ENCODE results near the gene PRKG2. TPM values are rescaled to one million over a fixed set of nuclear protein-coding genes. Genes with fewer than 3 reads are reported as not detected.

PRKG2 gene
- total and polyA plus RNA-seq, 4 donors: 0.13 to 2.5 (median 0.23) TPM

GRCh38 chr4:81071013-81071412 lies 144.0 kb downstream of the PRKG2 start:
- intact Hi-C loops (cut with DNase I): no loop called here
- WGBS, 2 donors: 36 to 41% methylated on average over 2 of the region's 2 CpGs
- DNase-seq (no peak), ATAC-seq (ENCODE audit: low FRiP score) (no peak)
- Histone ChIP-seq H3K36me3 (ENCODE audit: control insufficient read depth in 1 of 2, insufficient read depth in 2 of 2, low read length in 1 of 2) (no peaks in the 10 kb centered on the region), H3K4me1 (ENCODE audit: control insufficient read depth in 1 of 2, insufficient read depth in 2 of 2, low read length in 2 of 2) (no peaks in the 10 kb centered on the region), H3K27me3 (ENCODE audit: control insufficient read depth in 1 of 2, insufficient read depth in 2 of 2, low read length in 1 of 2) (peaks cover 0 to 5% of the 10 kb centered on the region in 2 donors), H3K9me3 (ENCODE audit: control insufficient read depth, low read length) (no peaks in the 10 kb centered on the region), H3K4me3 (ENCODE audit: low read length in 2 of 2) (no peak overlapping the region), H3K27ac (ENCODE audit: low read depth in 1 of 2, low read length in 2 of 2) (no peak overlapping the region)

GRCh38 chr4:81069706-81070331 lies 145.2 kb downstream of the PRKG2 start:
- Histone ChIP-seq H3K4me3 (ENCODE audit: low read length in 2 of 2) (no peak overlapping the region), H3K27me3 (ENCODE audit: control insufficient read depth in 1 of 2, insufficient read depth in 2 of 2, low read length in 1 of 2) (peaks cover 0 to 5% of the 10 kb centered on the region in 2 donors), H3K4me1 (ENCODE audit: control insufficient read depth in 1 of 2, insufficient read depth in 2 of 2, low read length in 2 of 2) (no peaks in the 10 kb centered on the region), H3K36me3 (ENCODE audit: control insufficient read depth in 1 of 2, insufficient read depth in 2 of 2, low read length in 1 of 2) (no peaks in the 10 kb centered on the region), H3K9me3 (ENCODE audit: control insufficient read depth, low read length) (no peaks in the 10 kb centered on the region), H3K27ac (ENCODE audit: low read depth in 1 of 2, low read length in 2 of 2) (no peak overlapping the region)
- intact Hi-C loops (cut with DNase I): loop anchor here in 1 of 2 donors (2.0 kb wide), 1 partner anchor 283 kb away; no protein-coding TSS in a partner anchor
- 3 to 5% methylated on average over 6 of the region's 6 CpGs for WGBS, 2 donors
- DNase-seq: peak in 1 of 2 donors; percentile 46
- ATAC-seq (ENCODE audit: low FRiP score): peak; percentile 86

GRCh38 chr4:81065446-81065845 lies 149.6 kb downstream of the PRKG2 start:
- ATAC-seq (ENCODE audit: low FRiP score) (no peak), DNase-seq (no peak)
- Histone ChIP-seq H3K4me3 (ENCODE audit: low read length in 2 of 2) (no peak overlapping the region), H3K4me1 (ENCODE audit: control insufficient read depth in 1 of 2, insufficient read depth in 2 of 2, low read length in 2 of 2) (no peaks in the 10 kb centered on the region), H3K27me3 (ENCODE audit: control insufficient read depth in 1 of 2, insufficient read depth in 2 of 2, low read length in 1 of 2) (peaks cover 1 to 5% of the 10 kb centered on the region in 2 donors), H3K9me3 (ENCODE audit: control insufficient read depth, low read length) (no peaks in the 10 kb centered on the region), H3K36me3 (ENCODE audit: control insufficient read depth in 1 of 2, insufficient read depth in 2 of 2, low read length in 1 of 2) (no peaks in the 10 kb centered on the region), H3K27ac (ENCODE audit: low read depth in 1 of 2, low read length in 2 of 2) (no peak overlapping the region)
- intact Hi-C loops (cut with DNase I): no loop called here
- WGBS, 2 donors: 58 to 68% methylated on average over 5 of the region's 5 CpGs

GRCh38 chr4:81062001-81062400 lies 153.0 kb downstream of the PRKG2 start:
- DNase-seq: no peak
- H3K4me3 ChIP-seq (ENCODE audit: low read length in 2 of 2): no peak overlapping the region
- H3K36me3 ChIP-seq (ENCODE audit: control insufficient read depth in 1 of 2, insufficient read depth in 2 of 2, low read length in 1 of 2): no peaks in the 10 kb centered on the region
- H3K4me1 ChIP-seq (ENCODE audit: control insufficient read depth in 1 of 2, insufficient read depth in 2 of 2, low read length in 2 of 2): no peaks in the 10 kb centered on the region
- intact Hi-C loops (cut with DNase I): no loop called here
- no peaks in the 10 kb centered on the region for H3K9me3 ChIP-seq (ENCODE audit: control insufficient read depth, low read length)
- H3K27ac ChIP-seq (ENCODE audit: low read depth in 1 of 2, low read length in 2 of 2): no peak overlapping the region
- ATAC-seq (ENCODE audit: low FRiP score): no peak
- 18 to 23% methylated on average over 1 of the region's 1 CpG for WGBS, 2 donors
- H3K27me3 ChIP-seq (ENCODE audit: control insufficient read depth in 1 of 2, insufficient read depth in 2 of 2, low read length in 1 of 2): peaks cover 0 to 1% of the 10 kb centered on the region in 2 donors

- intact Hi-C loops (cut with DNase I): no loop called here
- Histone ChIP-seq H3K4me3 (ENCODE audit: low read length in 2 of 2) (no peak overlapping the region), H3K36me3 (ENCODE audit: control insufficient read depth in 1 of 2, insufficient read depth in 2 of 2, low read length in 1 of 2) (no peaks in the 10 kb centered on the region), H3K9me3 (ENCODE audit: control insufficient read depth, low read length) (no peaks in the 10 kb centered on the region), H3K27ac (ENCODE audit: low read depth in 1 of 2, low read length in 2 of 2) (no peak overlapping the region), H3K4me1 (ENCODE audit: control insufficient read depth in 1 of 2, insufficient read depth in 2 of 2, low read length in 2 of 2) (no peaks in the 10 kb centered on the region), H3K27me3 (ENCODE audit: control insufficient read depth in 1 of 2, insufficient read depth in 2 of 2, low read length in 1 of 2) (peaks cover 0 to 1% of the 10 kb centered on the region in 2 donors)
- DNase-seq (no peak), ATAC-seq (ENCODE audit: low FRiP score) (no peak)
Measured at GRCh38 chr4:81061344-81061730, 153.7 kb downstream of the PRKG2 start.

GRCh38 chr4:81060587-81061343 lies 154.3 kb downstream of the PRKG2 start:
- 74 to 82% methylated on average over 6 of the region's 6 CpGs for WGBS, 2 donors

GRCh38 chr4:81058621-81059020 lies 156.4 kb downstream of the PRKG2 start:
- no peak overlapping the region for H3K4me3 ChIP-seq (ENCODE audit: low read length in 2 of 2)
- intact Hi-C loops (cut with DNase I): no loop called here
- no peaks in the 10 kb centered on the region for H3K9me3 ChIP-seq (ENCODE audit: control insufficient read depth, low read length)
- peaks cover 0 to 1% of the 10 kb centered on the region in 2 donors for H3K27me3 ChIP-seq (ENCODE audit: control insufficient read depth in 1 of 2, insufficient read depth in 2 of 2, low read length in 1 of 2)
- no peaks in the 10 kb centered on the region for H3K4me1 ChIP-seq (ENCODE audit: control insufficient read depth in 1 of 2, insufficient read depth in 2 of 2, low read length in 2 of 2)
- H3K27ac ChIP-seq (ENCODE audit: low read depth in 1 of 2, low read length in 2 of 2): no peak overlapping the region
- DNase-seq: no peak
- no peaks in the 10 kb centered on the region for H3K36me3 ChIP-seq (ENCODE audit: control insufficient read depth in 1 of 2, insufficient read depth in 2 of 2, low read length in 1 of 2)
- 80% methylated on average over 1 of the region's 1 CpG for WGBS, 2 donors
- ATAC-seq (ENCODE audit: low FRiP score): no peak

More at GRCh38 chr4:81060587-81061343, 154.3 kb downstream of the PRKG2 start:
- Histone ChIP-seq H3K4me3 (ENCODE audit: low read length in 2 of 2) (no peak overlapping the region), H3K36me3 (ENCODE audit: control insufficient read depth in 1 of 2, insufficient read depth in 2 of 2, low read length in 1 of 2) (no peaks in the 10 kb centered on the region), H3K4me1 (ENCODE audit: control insufficient read depth in 1 of 2, insufficient read depth in 2 of 2, low read length in 2 of 2) (no peaks in the 10 kb centered on the region), H3K9me3 (ENCODE audit: control insufficient read depth, low read length) (no peaks in the 10 kb centered on the region), H3K27me3 (ENCODE audit: control insufficient read depth in 1 of 2, insufficient read depth in 2 of 2, low read length in 1 of 2) (peaks cover 0 to 1% of the 10 kb centered on the region in 2 donors), H3K27ac (ENCODE audit: low read depth in 1 of 2, low read length in 2 of 2) (no peak overlapping the region)
- no peak for DNase-seq
- ATAC-seq (ENCODE audit: low FRiP score): no peak
- intact Hi-C loops (cut with DNase I): no loop called here

GRCh38 chr4:81052119-81053068 lies 162.6 kb downstream of the PRKG2 start:
- H3K9me3 ChIP-seq (ENCODE audit: control insufficient read depth, low read length): no peaks in the 10 kb centered on the region
- peak; percentile 67 for ATAC-seq (ENCODE audit: low FRiP score)
- H3K4me3 ChIP-seq (ENCODE audit: low read length in 2 of 2): no peak overlapping the region
- H3K4me1 ChIP-seq (ENCODE audit: control insufficient read depth in 1 of 2, insufficient read depth in 2 of 2, low read length in 2 of 2): no peaks in the 10 kb centered on the region
- no peaks in the 10 kb centered on the region for H3K27me3 ChIP-seq (ENCODE audit: control insufficient read depth in 1 of 2, insufficient read depth in 2 of 2, low read length in 1 of 2)
- WGBS, 2 donors: 64 to 65% methylated on average over 7 of the region's 7 CpGs
- no peak for DNase-seq
- intact Hi-C loops (cut with DNase I): no loop called here
- H3K36me3 ChIP-seq (ENCODE audit: control insufficient read depth in 1 of 2, insufficient read depth in 2 of 2, low read length in 1 of 2): no peaks in the 10 kb centered on the region
- no peak overlapping the region for H3K27ac ChIP-seq (ENCODE audit: low read depth in 1 of 2, low read length in 2 of 2)

Measured in aorta (tissue), 5 donors.